ENCODE measurements around the gene C1QTNF3.
A peak's percentile ranks its signal among the peaks of the same experiment; 100 is the strongest.
"Not testable (repeated sequence)": the region's sequence is repeated elsewhere in the genome, so short reads cannot be mapped to it uniquely, and the experiment has no call there.

The C1QTNF3 gene

DNA sequence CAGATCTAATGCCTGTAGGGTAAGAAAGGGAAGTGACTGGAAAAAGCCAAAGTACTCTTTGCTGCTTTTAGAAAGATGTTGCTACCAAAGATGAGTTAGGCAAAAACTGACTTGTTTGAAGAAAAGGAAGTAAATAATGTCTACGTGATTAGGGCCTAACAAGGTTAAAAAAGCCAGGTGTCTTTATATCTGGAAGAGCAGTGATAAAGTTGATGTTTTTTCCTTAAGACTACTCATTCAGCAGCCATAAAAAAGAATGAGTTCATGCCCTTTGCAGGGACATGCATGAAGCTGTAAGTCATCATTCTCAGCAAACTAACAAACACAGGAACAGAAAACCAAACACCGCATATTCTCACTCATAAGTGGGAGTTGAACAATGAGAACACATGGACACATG, 21.7 kb downstream of the C1QTNF3 start:
- DNase-seq (ENCODE audit: low read depth) = no peak

DNA sequence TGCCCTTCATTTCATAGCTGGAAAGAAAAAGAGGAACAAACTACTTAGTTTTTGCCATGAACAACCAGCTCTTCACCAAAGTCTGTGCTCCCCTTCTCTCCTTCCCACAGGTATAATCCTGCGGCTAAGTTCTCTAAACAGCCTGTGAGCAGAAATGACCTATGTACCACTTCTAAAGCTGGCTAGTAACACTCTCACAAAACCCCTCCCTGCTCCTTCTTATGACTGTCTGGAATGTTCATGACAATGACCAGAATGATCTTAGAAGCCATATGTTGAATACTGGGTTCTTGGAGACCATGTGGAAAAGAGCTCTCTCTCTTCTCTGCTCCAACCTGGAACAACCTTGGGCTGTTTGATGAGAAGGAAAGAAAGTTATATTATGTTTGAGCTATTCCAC, 22.3 kb downstream of the C1QTNF3 start:
- DNase-seq (ENCODE audit: low read depth) = no peak

DNA sequence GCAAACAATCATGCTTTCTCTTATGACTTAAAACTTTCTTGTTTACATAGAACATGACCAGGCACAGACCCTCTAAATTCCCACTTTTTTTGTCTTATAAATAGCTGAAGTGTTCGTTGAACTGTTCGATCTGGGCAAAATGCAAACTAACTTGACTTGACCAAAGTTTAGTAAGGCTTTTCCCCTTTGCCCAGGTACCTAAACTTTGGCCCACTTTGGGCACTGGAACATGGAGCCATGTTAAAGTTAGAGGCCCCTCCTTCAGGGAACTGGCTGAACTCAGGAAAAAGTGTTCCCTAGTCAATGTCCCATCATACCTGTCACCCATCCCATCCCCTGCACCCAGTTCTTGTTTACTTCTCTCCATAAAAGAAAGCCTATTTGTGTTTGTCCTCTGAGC, 25.8 kb downstream of the C1QTNF3 start:
- no peak for DNase-seq (ENCODE audit: low read depth)

- DNase-seq (ENCODE audit: low read depth) = no peak
Measured at GRCh38 chr5:34016750-34017149, 26.3 kb downstream of the C1QTNF3 start.

DNA sequence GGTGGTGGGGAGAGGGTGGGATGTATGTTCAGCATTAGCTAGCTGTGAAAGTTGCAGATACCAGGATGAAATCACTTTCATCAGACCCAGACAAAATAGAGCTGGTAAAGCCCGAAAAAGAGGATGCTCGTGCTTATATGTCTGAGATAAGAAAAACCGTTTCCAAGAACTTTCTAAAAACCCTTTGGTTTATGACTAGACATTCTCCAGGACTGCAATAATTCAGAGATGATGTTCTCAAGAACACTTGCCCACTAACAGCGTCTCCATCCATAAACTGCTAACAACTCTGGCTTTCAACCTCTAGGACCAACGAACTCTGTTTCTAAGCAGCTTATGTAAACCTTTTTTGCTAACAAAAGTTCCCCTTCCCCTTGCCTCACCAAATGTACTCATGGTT, 26.8 kb downstream of the C1QTNF3 start:
- DNase-seq (ENCODE audit: low read depth) = no peak

DNA sequence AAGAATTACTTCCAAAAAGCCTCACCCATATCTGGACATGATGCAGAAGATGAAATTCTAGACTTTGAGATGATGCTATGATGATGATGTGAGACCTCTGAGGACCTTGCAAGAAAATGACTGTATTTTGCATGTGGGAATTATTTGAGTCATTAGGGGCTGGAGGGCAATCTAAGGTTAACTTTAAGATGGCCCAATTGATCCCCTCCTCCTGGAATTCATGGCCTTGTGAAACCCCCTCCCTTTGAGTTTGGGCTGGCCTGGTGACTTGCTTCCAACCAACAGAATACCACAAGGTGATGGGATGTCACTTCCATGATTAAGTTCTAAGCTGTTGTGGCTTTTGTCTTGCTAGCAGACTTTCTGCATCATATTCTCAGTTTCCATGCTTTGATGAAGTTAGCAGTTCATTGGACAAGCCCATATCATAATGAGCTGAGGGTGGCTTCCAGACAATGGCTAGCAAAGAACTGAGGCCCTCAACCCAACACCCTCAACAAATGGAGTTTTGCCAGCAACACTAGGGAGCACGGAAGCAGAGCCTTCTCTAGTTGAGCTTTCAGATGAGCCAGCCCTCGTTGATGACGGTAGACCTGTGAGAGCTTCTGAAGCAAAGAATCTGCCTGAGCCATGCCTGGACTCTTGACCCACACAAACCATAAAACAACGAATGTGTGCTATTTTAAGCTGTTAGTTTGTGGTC, 27.7 kb downstream of the C1QTNF3 start:
- DNase-seq (ENCODE audit: low read depth) = no peak

DNA sequence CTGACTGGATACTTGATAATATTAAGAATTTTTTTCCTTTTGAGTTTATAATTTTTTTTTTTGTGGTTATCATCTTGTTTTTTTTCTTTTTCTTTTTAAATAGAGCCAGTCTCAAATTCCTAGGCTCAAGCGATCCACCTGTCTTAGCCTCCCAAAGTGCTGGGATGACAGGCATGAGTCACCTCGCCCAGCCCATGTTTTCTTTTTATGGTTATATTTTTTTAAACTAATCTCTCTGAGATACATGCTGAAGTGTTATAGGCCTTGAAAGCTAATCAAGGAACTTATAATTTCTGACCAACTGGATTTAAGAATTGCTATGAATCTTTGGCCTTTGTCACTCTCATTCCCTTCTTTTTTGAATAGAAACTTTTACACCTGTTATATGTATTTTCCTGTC, 28.4 kb downstream of the C1QTNF3 start:
- DNase-seq (ENCODE audit: low read depth) = no peak

GRCh38 chr5:34013547-34013946, 29.5 kb downstream of the C1QTNF3 start:
- DNase-seq (ENCODE audit: low read depth) = no peak

GRCh38 chr5:34012791-34013190, 30.2 kb downstream of the C1QTNF3 start:
- DNase-seq (ENCODE audit: low read depth) = no peak

- no peak for DNase-seq (ENCODE audit: low read depth)
Measured at GRCh38 chr5:34011536-34011935, 31.5 kb downstream of the C1QTNF3 start.

GRCh38 chr5:34010146-34010545, 32.9 kb downstream of the C1QTNF3 start:
- not testable (repeated sequence) for DNase-seq (ENCODE audit: low read depth)

DNA sequence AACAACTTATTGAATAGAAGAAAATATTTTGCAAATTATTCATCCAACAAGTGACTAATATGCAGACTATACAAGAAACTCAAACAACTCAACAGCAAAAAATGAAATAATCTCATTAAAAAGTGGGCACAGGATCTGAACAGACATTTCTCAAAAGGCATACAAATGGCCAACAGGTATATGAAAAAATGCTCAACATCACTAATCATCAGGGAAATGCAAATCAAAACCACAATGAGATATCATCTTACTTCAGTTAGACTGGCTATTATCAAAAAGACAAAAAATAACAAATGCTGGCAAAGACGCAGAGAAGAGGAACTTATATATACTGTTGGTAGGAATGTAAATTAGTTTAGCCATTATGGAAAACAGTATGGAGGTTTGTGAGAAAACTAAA, 33.4 kb downstream of the C1QTNF3 start:
- no peak for DNase-seq (ENCODE audit: low read depth)

DNA sequence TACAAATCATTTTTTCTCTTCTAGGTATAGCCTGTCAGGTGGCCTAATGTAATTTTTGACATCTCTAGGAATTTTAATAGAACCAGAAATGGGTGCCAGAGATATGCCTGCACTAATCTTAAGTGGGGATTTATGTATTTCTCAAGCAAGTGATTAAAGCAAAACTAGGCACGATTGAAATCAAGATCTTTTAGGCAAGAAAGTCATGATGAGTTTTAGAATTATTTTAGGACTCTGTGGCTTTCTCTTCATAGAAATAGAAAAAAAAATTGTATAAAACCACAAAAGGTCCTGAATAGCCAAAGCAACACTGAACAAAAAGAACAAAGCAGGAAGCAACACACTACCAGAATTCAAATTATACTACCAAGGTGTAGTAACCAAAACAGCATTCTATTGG, 34.2 kb downstream of the C1QTNF3 start:
- no peak for DNase-seq (ENCODE audit: low read depth)

DNA sequence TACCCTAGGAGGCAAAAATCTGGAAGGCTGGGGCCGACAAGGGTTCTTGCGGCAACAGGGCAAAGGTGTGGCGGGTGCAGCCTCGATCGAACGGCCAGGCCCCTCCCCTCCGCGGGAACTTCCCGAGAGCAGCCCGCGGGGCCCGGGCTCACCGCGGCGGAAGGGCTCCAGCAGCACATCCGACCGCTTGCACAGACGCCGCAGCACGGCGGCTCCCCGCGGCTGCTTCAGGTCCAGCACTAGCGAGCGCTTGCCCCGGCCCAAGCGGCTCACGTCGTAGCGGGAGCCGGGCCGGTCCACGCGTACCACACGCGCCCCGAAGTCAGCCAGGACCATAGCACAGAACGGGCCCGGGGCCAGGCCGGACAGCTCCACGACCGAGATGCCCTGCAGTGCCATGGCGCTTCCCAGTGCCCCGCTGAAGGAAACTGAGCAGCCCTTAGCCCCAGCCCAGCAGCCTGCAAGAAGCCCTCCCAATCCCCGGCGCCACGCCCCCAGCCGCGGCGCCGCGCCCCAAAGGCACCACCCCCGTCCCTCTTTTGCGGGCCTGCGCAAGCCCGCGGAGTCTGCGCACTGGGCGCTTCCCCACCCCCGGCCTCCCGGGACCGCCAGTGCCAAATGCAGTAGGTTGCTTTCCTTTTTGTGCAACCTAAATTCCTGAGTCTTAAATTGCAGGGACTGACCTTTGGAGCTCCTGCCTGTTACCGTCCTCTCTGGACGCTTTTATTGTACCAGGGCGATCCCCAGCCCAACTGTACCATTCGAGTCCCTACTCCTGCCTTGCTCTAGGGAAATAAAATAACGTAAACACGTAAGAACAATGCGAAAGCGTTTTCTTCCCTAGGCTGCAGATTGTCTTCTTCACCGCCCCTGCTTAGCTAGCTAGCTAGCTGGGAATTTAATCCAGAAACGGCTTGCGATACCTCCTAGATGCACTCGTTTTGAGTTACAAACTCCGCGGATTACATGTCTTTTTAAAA, 35.1 kb downstream of the C1QTNF3 start, which contains the start of gene AMACR:
TSS of gene AMACR (minus strand) at position 430 of the 980 bp plus-strand sequence. CDS start at position 399, 31 bp downstream.
- DNase-seq (ENCODE audit: low read depth) = peak; percentile 89

GRCh38 chr5:34007201-34007620, 35.8 kb downstream of the C1QTNF3 start:
- DNase-seq (ENCODE audit: low read depth) = no peak

- no peak for DNase-seq (ENCODE audit: low read depth)
Measured at GRCh38 chr5:34005681-34006080, 37.3 kb downstream of the C1QTNF3 start.

GRCh38 chr5:34005211-34005610, 37.8 kb downstream of the C1QTNF3 start:
- no peak for DNase-seq (ENCODE audit: low read depth)

DNA sequence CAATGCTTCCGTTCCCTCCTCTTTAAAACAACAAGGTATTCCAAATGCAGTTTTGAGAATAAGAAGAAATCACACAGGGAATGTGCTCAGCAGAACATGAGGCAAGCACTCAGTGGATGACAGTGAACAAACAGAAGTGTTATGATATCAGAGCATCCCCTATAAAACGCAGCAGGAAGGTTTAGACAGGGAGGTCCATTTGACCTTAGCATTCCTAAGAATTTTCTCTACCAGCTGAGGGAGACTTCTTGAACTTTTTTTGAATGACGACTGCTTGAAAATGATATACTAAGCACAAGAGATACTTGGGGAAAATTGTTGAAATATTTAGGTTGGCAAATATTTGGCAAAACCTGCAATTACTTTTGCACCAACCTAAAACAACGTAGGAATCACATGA, 39.1 kb downstream of the C1QTNF3 start:
- DNase-seq (ENCODE audit: low read depth) = no peak

DNA sequence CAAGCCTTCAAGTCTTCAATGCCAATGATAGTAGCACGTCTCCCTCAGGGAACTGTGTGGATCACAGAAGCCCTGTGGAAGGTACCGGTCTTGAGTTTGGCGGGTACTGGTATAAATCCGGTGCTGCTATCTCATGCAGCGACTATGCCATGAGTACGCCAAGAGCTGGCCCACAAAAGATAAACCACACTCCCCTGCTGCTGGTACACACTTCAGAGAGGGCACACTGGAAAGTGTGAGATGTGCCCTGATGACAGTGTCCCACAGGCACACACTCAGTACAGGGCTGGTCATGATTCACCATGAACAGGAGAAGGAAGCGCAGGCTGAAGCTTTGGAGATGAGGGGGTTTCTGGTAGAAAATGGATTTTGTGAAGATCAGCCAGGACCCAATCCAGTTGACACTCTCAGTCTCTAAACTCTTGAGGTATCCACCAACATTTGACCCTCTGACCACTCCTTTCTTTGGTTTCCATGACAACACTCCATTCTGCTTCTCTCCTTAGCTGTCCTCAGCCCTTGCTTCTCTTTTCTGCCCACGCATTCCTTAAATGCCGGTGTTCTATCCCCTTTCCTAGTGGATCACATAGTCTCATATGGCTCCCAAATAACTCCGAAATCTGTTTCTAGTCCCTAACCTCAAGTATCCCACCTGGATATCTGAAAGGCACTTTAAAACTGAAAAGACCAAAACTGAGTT, 40.2 kb downstream of the C1QTNF3 start:
- no peak for DNase-seq (ENCODE audit: low read depth)

DNA sequence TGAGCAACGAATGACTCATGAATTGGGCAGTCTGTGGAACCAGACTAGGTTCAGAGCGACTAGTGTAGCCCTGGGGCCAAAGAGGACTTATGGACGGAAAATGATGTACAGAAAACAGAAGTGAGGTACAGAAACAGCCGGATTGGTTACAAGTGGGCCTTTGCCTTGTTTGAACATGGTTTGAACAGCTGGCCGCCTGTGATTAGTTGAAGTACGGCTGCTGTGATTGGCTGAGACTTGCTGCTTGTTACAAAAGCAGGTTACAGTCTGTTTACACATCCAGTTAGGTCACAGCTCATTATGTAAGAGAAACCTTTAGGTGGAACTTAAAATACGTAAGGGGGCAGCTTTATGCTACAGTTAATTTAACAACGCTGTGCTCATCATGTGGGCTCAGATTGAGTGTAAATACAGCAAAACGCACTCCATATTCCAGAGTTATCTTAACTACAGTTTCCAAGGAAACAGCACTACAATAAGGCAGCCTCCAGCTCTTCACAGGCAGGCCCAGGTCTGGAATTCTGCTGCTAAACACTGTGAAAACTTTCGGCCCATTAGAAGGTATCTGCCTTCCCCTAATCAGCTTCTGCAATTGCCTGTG, 41.7 kb downstream of the C1QTNF3 start:
- no peak for DNase-seq (ENCODE audit: low read depth)

DNA sequence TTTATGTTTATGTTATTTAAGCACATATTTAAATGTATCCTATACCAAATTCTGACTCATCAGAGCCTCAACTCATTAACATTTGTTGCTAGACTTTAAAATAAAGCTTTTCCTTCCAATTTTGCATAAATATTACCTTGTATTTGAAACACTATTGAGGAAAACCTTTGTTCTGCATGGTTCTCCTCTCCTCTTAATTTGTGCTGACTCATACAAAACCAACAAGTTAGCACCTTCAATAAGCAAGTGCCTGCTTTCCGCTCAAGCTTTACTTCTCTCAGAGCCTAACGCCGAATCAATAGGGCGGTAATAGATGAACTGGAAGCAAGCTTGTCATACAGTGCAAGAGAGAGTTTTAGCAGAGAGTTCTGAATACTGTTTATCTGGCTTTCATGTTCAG, 43.0 kb downstream of the C1QTNF3 start:
- no peak for DNase-seq (ENCODE audit: low read depth)

DNA sequence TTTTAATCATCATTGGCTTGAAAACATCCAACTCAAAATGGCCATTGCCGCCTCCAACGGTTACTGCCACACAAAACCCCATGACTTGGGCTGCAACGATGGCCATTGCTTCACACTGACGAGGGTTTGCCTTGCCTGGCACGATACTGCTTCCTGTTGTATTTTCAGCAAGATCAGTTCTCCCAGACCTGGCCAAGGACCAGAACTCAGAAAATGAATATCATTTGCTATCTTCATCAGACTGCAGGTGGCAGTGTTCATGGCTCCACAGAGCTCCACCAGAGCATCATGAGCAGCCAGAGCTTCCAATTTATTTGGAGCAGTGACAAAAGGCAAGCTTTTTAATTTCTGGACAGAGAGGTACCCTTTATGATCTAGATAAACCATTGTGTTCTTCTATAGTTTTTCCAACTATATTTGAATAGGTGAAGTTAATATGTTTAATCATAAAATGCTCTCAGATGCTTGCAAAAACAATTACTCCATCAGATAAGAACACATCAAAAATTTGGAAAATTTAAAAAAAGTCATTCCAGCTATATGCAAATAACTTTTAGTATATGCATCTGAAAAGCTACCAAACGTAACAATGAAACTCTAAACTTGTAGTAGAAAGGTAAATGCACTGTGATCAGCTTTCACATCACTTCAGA, 45.6 kb downstream of the C1QTNF3 start:
- DNase-seq (ENCODE audit: low read depth) = no peak
